ENCODE measurements around the gene SLC22A15.

The SLC22A15 gene

DNA sequence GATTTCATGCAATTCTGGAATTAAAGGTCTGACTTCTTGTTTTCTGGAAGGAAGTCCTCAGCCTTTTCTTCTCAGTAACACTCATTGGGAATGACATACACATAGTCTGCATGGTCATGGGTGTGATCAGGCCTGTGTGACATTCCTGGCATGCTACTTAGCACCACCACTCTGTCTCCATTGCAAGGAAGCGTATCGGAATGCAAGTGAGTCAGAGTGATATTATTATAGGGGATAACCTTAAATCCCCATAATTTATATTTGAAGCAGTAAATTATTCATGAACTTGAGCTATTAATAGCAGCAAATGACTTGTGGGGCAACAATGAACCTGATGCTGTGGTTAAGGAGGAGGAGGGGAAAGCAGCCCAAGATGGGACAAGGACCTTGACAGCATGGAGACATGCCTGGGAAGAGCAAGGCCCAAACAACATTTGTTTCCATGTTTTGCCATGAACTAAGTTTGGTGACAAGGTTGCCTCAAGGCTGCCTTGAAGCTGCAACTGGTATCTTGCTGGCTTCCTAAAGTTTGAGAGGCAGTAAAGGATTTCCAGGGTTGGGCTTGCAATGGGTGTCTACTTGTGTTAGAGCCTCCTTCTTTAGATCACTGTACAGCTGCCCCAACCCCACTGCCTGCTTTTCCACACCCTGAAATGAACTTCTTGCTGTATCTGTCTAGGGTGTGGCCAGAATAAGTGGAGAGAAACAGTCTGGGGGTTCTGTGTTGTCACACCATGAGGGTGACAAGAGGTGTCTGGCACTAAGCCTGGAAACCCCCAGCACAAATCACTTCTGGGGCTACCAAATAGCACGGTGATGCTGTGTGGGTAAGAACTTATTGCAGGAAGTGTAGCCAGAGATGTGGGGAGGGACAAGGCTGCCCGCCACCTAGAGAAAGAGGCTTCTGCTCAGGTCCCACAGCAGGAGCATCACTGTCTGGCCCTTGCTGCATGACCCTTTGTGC, 139.4 kb downstream of the SLC22A15 start:
- Histone ChIP-seq H3K4me1 (ENCODE audit: control insufficient read depth in 1 of 2, insufficient read depth in 1 of 2, low read depth in 1 of 2, low read length in 1 of 2) (peaks cover 0 to 2% of the 10 kb centered on the region in 2 experiments), H3K36me3 (no peaks in the 10 kb centered on the region), H3K27ac (no peak overlapping the region), H3K9me3 (no peaks in the 10 kb centered on the region), H3K27me3 (no peaks in the 10 kb centered on the region), H3K4me3 (ENCODE audit: low read depth in 1 of 2, low read length in 1 of 2) (no peak overlapping the region)
- TF ChIP-seq, protein P1, sequence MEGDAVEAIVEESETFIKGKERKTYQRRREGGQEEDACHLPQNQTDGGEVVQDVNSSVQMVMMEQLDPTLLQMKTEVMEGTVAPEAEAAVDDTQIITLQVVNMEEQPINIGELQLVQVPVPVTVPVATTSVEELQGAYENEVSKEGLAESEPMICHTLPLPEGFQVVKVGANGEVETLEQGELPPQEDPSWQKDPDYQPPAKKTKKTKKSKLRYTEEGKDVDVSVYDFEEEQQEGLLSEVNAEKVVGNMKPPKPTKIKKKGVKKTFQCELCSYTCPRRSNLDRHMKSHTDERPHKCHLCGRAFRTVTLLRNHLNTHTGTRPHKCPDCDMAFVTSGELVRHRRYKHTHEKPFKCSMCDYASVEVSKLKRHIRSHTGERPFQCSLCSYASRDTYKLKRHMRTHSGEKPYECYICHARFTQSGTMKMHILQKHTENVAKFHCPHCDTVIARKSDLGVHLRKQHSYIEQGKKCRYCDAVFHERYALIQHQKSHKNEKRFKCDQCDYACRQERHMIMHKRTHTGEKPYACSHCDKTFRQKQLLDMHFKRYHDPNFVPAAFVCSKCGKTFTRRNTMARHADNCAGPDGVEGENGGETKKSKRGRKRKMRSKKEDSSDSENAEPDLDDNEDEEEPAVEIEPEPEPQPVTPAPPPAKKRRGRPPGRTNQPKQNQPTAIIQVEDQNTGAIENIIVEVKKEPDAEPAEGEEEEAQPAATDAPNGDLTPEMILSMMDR (IDR thresholded peaks at IDR 0.05) = no peak

GRCh38 chr1:116118471-116118870, 142.2 kb downstream of the SLC22A15 start:
- Histone ChIP-seq H3K4me1 (ENCODE audit: control insufficient read depth in 1 of 2, insufficient read depth in 1 of 2, low read depth in 1 of 2, low read length in 1 of 2) (no peaks in the 10 kb centered on the region), H3K36me3 (no peaks in the 10 kb centered on the region), H3K27me3 (no peaks in the 10 kb centered on the region), H3K4me3 (ENCODE audit: low read depth in 1 of 2, low read length in 1 of 2) (no peak overlapping the region), H3K27ac (no peak overlapping the region), H3K9me3 (no peaks in the 10 kb centered on the region)
- TF ChIP-seq, protein P1 (IDR thresholded peaks at IDR 0.05) = no peak

All from neutrophil (primary cell).